GM06990 (cell line): ENCODE results near the gene PNMA8C.

Experiments used
- DNase-seq: peaks from one replicate; pipeline ENCODE4 v3.0.0-alpha.2; 2011; ENCODE audit not compliant: insufficient read length; ENCODE audit errors: extremely low read depth
- H3K27me3 ChIP-seq: replicated peaks from 2 replicates; pipeline ENCODE4 v1.6.0; 2011; ENCODE audit warnings: low read length; ENCODE audit not compliant: control insufficient read depth, insufficient read depth
- H3K36me3 ChIP-seq: 2 replicates; pipeline ENCODE4 v1.5.1; 2011; ENCODE audit warnings: low read length; ENCODE audit not compliant: control insufficient read depth, insufficient read depth
- H3K4me3 ChIP-seq: replicated peaks from 2 replicates; pipeline ENCODE4 v1.5.1; 2011; ENCODE audit warnings: low read depth, mild to moderate bottlenecking, control low read depth, low read length
- TF ChIP-seq, protein P1 (sequence below): IDR thresholded peaks from 2 replicates; pipeline ENCODE4 v1.5.1; 2011; ENCODE audit warnings: low read length, control low read depth, mild to moderate bottlenecking, inconsistent platforms; ENCODE audit not compliant: insufficient read depth, poor library complexity, severe bottlenecking

Gene PNMA8C

GRCh38 chr19:46461537-46461936 is 32.8 kb upstream of the PNMA8C start:
- no peak for DNase-seq
- peaks cover 1% of the 10 kb centered on the region for H3K27me3 ChIP-seq
- TF ChIP-seq, protein P1, sequence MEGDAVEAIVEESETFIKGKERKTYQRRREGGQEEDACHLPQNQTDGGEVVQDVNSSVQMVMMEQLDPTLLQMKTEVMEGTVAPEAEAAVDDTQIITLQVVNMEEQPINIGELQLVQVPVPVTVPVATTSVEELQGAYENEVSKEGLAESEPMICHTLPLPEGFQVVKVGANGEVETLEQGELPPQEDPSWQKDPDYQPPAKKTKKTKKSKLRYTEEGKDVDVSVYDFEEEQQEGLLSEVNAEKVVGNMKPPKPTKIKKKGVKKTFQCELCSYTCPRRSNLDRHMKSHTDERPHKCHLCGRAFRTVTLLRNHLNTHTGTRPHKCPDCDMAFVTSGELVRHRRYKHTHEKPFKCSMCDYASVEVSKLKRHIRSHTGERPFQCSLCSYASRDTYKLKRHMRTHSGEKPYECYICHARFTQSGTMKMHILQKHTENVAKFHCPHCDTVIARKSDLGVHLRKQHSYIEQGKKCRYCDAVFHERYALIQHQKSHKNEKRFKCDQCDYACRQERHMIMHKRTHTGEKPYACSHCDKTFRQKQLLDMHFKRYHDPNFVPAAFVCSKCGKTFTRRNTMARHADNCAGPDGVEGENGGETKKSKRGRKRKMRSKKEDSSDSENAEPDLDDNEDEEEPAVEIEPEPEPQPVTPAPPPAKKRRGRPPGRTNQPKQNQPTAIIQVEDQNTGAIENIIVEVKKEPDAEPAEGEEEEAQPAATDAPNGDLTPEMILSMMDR = no peak
- H3K4me3 ChIP-seq = no peak overlapping the region
- H3K36me3 ChIP-seq = no peaks in the 10 kb centered on the region

- DNase-seq = no peak
- TF ChIP-seq, protein P1 = no peak
These were observed 32.2 kb upstream of the PNMA8C start for GRCh38 chr19:46460981-46461380.

DNA sequence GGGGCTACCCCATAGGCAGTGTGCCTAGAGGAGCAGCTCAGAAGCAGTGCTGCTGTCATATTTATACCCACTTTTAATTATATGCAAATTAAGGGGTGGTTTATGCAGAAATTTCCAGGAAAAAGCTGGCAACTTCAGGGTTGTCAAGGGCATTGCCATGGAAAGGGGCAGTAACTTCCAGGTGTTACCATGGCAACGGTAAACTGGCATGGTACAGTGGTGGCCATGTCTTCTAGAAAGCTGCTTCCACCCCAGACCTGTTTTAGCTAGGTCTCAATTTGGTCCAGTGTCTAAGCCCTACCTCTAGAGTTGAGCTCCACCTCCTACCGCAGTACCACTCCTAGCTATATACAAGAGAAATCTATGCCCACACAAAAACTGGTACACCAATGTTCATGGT is 31.3 kb upstream of the PNMA8C start:
- H3K27me3 ChIP-seq = peaks cover 1% of the 10 kb centered on the region
- TF ChIP-seq, protein P1 = no peak
- H3K36me3 ChIP-seq = no peaks in the 10 kb centered on the region
- no peak for DNase-seq
- no peak overlapping the region for H3K4me3 ChIP-seq

More at GRCh38 chr19:46460981-46461380, 32.2 kb upstream of the PNMA8C start:
- H3K27me3 ChIP-seq = peaks cover 1% of the 10 kb centered on the region
- no peak overlapping the region for H3K4me3 ChIP-seq
- no peaks in the 10 kb centered on the region for H3K36me3 ChIP-seq

GRCh38 chr19:46456930-46457329 is 28.2 kb upstream of the PNMA8C start:
- no peak for DNase-seq
- Histone ChIP-seq H3K27me3 (peaks cover 1% of the 10 kb centered on the region), H3K36me3 (no peaks in the 10 kb centered on the region), H3K4me3 (no peak overlapping the region)
- TF ChIP-seq, protein P1 = no peak

DNA sequence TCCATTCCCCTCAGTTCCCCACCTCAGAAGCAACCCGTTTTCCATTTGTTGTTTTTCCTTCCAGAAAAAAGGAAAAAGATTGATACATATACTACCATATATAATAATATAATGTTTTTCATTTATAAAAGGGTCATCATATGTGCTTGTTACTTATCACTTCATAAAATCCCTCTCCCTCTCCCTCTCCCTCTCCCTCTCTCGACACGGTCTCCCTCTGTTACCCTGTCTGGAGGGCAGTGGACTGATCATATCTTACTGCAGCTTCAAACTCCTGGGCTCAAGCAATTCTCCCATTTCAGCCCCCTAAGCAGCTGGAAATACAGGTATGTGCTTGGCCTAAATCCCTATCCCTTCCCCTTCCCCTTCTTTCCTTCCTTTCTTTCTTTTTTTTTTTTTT is 25.5 kb upstream of the PNMA8C start:
- no peak for DNase-seq
- Histone ChIP-seq H3K36me3 (no peaks in the 10 kb centered on the region), H3K4me3 (no peak overlapping the region), H3K27me3 (no peaks in the 10 kb centered on the region)
- TF ChIP-seq, protein P1 = no peak

DNA sequence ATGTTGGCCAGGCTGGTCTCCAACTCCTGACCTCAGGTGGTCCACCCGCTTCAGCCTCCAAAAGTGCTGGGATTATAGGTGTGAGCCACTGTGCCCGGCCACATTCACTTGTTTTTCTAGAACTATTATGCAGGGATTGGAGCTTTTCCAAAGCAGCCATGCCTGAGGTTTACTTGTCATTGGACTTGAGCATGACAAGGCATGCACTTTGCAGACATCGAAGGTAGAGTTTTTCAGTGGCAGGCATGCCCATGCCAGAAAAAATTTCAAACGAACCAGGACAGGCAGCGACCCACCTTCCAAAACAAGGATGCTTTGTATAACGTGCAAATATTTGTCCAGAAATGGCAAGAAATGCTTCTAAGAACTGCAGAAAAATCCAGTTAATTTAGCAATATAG is 24.9 kb upstream of the PNMA8C start:
- DNase-seq = no peak
- Histone ChIP-seq H3K36me3 (no peaks in the 10 kb centered on the region), H3K4me3 (no peak overlapping the region), H3K27me3 (no peaks in the 10 kb centered on the region)
- TF ChIP-seq, protein P1 = no peak
